ENCODE data around the gene LEFTY1.

LEFTY1 gene

DNA sequence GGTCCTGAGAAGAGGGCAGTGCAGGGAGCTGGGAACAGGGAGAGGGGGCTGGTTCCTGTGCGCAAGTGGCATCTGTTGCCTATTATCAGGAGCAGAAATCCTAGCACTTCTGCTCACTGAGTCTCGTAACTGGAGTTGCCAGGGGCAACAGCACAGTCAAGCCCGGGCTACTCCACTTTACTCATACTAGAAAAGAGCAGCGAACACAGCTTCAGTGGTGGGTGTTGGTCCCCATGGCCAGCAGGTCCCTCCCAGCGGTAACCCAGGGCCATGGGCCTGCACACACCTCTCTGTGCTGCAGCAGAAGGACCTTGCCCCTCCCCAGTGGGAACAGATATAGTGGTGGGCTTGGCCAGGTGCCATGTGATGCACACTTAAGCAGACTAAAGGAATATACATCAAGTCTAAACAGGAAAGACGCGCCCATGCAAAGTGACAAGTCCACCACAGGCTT is 26.6 kb upstream of the LEFTY1 start:
- no peak for DNase-seq (ENCODE audit: low read depth)

DNA sequence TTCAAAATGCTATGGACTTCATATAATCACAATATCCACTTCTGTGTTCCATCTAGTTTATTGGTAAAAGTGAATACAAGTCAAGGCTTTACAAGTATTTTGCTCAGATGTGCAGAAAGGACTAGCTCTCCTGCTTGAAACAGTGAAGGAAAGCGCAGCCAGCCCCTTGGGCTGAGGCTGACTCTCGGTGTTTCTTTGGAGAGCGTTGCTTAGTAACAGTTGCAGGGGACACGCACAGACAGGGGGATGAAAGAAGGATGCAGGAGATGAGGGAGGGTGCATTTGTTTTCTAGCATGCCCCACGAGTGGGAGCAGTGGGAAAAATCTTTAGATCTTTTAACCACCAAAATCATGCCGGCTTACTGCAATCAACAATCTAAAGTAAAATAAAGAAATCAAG is 26.0 kb upstream of the LEFTY1 start:
- DNase-seq (ENCODE audit: low read depth) = no peak

DNA sequence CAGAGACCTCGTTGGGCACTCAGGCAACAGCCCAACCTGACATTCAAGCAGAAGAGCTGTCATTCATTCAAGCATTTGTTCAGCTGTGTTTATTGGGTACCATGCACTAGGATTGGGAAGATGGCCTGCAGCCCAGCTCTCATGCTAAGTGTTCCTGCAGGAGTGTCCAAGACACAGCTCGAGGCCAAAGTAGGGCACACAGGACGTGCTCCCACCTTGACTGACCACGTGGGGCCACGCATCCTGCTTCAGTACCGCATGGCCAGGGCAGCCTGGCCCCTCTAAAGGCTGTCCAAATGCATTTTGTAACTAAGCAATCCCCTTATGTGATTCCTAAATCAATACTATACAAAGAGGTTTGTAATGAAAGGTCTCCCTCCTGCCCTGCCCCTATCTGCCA is 25.4 kb upstream of the LEFTY1 start:
- no peak for DNase-seq (ENCODE audit: low read depth)

DNA sequence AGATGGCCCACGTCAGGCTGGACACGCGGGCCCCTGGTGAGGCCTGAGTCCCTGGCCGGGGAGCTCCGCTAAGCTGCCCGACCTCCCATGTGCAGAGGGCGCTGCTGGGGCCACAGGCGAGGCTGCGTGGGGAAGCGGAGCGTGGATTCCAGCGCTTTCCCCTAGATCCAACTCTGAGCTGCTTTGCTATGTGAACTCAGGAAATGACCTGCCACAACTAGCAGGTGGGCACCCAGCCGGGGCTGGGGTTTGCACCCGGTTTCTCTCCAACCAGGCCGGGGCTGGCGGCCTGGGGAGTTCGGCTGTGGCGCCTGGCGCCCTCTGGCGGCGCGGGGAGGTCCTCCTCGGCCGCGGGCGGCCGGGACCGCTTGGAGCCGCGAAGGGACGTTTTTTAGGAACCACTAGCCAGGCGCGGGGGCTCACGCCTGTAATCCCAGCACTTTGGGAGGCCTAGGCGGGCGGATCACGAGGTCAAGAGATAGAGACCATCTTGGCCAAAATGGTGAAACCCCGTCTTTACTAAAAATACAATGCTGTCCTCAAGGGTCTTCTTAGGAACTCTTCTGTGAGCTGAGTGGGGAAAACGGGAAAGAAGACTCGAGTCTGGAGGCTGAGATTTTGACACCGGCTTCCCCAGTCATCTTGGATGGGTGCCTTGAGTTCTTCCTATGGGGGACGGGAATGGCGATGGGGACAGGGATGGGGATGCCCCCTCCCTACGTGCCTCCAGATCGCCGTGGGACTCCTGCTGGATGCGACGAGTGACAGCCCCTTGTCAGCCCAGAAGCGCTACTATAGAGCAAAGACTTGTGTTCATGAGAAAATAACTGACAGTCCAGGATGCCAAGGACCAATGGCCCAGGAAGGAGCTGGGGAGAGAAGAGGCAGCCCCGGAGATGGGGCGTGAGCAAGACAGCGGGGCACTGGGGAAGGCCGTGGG is 22.5 kb upstream of the LEFTY1 start:
- no peak for DNase-seq (ENCODE audit: low read depth)

DNA sequence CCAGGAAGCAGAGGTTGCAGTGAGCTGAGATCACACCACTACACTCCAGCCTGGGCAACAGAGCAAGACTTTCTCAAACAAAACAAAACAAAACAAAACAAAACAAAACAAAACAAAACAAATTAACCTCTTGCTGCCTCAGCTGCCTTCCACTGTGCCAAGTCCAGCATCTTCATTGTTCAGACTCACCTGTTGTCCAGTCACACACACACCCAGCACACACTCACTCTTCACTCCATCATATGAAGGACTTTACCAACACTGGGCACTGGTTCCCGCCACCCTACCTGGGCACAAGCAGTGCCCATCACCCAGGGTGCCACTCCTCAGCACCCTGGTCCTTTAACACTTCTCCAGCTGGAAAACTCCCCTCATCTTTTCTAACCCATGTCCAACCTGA is 20.5 kb upstream of the LEFTY1 start:
- no peak for DNase-seq (ENCODE audit: low read depth)

DNA sequence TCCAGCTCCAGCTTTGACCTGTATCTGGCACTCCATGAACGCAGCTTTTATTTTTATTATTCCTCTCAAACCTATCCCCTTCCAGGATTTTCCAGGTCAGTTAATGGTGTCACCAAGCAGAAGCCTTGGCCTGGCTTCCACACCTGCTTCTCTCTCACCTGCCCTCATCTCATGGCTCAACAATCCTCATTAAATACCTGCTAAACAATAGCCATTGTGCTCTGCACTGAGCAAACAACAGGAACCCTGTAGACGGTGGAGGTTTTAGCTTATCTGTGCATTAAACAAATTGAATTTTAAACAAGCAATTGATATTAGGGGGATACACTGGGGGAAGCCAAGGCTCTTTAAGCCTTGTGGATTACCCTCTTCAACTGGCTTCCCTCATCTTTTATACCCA is 19.8 kb upstream of the LEFTY1 start:
- no peak for DNase-seq (ENCODE audit: low read depth)

DNA sequence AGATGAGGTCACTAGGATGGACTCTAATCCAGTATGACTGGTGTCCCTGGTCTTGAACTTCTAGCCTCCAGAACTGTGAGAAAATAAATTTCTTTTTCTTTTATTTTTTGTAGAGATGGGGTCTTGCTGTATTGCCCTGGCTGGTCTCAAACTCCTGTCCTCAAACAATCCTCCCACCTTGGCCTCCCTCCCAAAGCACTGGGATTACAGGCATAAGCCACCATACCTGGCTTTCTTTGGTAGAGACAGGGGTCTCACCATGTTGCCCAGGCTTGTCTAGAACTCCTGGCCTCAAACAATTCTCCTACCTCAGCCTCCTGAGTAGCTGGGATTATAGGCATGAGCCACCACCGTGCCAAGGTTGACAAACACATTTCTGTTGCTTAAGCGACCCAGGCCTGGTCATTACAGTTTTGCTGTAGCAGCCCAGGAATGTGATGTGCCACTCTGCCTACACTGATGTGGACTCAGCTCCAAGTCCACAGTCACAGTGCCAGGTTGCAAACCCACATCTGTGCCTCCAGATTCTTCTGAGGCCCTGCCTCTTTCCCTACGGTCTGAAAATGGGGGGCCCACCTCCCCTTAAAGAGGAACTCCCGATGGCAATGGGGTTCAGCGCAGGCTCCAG is 19.2 kb upstream of the LEFTY1 start:
- no peak for DNase-seq (ENCODE audit: low read depth)

DNA sequence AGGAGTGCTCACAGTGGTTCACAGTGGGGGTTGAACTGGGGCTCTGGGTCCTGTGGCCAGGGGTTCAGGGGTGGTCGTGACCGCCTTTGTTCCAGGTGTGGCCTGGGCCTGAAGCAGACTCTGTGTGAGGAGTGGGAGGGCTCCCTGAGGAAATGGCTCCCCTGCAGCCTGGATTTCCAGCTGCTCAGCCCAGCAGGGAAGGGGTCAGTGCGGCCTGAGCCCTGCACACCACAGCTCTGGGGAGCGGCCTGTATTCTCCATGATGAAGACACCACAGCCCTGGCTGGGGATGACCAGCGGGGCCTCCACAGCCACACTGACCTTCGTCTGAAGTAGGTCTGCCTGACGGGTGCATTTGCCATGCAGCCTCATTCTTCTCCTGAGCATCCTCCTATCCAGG is 18.4 kb upstream of the LEFTY1 start:
- DNase-seq (ENCODE audit: low read depth) = no peak

DNA sequence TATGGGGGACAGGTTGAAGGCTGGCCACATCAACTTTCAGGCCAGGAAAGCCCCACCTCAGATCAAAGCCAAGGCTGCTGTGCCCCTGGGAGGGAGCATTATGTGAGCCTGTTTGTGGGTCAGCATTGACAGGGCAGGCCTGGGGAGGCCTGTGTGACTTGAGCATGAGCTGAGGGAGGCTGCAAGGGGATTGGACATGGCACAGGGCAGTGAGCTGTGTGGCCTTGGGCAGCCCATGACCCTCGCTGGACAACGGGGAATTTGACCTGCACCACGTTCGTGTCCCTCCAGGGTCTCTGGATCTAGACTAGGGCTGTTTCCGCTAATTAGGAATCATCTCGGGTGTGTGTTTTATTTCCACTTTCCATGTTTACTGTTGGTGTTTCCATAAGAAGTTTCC is 17.5 kb upstream of the LEFTY1 start:
- DNase-seq (ENCODE audit: low read depth) = no peak

DNA sequence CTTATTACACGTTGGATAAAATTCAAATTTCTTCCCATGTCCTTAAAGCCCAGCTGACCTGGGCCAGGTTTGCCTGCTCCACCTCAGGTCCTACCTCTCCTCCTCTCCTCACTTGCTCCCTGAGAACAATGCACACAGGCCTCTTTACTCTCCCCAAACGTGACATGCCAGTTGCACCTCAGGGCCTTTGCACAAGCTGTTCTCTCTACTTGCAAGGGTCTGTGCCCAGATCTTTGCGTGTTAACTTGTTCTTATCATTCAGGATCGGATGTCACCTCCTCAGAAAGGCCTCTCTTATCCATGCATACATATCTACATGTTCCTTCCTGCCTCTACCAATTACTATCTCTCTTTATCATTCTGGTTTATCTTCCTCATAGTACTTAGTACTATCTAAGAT is 14.7 kb upstream of the LEFTY1 start:
- no peak for DNase-seq (ENCODE audit: low read depth)

DNA sequence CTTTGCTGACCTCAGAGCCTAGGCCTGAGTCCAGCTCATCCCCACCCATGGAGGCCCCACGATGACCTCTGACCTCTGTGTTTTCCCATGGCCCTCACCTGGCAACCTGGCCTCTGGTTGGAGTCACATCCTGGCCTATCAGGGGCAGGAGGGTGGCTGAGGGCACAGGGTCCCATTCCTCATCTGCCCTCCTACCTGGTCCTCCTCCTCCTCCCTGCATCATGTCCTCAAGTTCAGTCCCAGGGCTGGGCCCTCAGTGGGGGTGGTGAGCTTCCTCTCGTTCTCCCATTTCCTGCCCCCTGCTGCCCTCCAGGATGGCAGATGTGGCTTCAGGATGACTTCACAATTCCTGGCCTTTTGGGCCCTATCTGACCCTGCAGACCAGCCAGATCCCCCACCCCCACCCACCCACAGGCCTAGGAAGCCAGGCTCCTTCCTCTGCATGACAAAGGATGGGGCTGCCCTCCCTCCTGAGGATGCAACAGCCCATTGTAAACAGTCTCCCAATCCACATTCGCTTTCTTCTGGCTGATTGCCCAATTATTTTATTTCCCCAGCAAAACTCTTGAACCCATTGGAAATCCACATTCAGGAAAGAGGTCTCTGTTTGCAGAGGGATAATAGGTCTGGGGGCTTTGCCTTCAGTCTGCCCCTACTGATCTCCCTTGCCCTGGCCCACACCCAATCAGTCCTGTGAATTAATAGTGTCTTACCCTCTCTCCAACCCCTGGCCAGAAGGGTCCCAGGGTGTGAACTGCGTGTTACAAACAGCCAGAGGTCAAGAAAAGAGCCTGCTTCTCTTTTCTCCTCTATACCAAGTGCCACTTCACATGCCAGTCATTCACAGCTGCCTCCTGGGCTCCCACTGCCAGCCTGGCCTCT is 10.3 kb upstream of the LEFTY1 start:
- no peak for DNase-seq (ENCODE audit: low read depth)

DNA sequence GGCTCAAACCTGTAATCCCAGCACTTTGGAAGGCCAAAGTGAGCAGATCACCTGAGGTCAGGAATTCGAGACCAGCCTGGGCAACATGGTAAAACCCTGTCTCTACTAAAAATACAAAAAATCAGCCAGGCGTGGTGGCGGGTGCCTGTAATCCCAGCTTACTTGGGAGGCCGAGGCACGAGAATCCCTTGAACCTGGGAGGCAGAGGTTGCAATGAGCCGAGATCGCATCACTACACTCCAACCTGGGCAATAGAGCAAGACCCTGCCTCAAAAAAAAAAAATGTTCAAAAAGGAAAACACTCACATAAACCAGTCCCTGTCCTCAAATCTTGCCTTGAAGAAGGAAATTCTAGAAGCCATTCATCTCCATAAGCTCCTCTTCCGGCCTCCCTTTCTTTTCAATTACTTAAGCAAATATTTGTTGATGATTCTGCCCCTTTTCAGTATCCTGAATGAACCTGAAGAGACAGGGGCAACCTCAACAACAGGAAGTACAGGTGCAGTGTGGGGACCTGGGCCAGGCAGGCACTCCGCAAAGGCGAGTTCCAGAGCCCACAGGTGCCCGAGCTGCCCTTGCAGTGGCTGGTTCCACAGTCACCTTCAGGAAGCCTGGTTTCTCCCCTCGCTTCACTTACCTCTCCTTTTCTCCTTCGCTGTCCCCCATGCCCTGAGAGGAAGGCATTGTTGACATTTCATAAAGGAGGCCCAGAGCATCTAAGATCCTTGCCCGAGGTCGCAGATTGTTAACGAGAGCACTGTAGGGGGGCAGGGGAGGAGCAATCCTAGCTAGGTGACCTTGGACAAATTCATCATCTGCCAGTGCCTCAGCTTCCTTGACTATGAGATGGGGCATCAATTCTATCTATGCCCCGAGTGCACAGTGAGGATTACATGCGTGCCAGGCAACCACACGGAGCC is 8.9 kb upstream of the LEFTY1 start:
- DNase-seq (ENCODE audit: low read depth) = no peak

DNA sequence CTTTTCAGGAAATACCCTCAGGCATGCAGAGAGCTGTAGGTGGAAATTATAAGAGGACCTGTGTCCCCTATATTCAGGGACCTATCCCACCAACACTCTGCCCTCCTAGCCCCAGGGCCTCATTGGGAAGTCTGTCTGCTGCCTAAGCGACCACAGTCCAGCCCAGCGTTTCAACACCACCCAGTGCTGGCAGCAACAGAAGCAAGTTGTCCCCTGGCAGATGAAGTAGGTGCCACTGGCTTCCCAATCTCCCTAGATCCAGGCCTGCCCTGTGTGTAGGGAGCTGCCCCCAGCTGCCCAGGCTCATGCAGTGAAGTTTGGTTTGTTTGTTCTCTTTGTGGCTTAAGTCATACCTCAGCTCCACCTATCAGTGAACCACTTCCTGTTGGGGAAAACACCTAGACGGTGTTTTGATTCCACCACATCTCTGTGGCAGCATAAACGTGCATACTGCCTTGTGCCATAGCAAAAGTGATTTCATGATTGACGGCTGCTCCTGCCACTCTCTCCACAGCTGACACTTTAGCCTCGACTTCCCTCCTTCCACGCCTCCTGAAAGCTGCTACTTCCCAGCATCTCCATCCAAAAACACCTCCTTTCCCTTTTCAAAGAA is 8.1 kb upstream of the LEFTY1 start:
- no peak for DNase-seq (ENCODE audit: low read depth)

DNA sequence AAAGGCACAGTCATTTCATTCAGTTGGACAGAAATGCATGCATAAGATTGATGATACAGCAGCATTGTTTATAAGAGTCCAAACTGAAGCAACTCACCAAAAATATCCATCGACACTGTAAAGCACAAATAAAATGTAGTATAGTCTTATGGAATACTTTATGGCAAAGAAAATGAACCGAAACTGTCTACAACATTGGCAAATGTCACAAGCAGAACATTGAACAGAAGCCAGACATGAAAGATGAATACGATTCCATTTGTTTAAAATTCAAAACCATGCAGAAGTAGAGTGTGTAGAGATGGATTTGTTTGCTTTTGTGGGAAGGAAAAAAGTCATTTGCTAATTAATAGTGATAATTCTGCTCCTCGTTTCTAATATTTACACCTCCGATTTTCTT is 7.5 kb upstream of the LEFTY1 start:
- DNase-seq (ENCODE audit: low read depth) = no peak

DNA sequence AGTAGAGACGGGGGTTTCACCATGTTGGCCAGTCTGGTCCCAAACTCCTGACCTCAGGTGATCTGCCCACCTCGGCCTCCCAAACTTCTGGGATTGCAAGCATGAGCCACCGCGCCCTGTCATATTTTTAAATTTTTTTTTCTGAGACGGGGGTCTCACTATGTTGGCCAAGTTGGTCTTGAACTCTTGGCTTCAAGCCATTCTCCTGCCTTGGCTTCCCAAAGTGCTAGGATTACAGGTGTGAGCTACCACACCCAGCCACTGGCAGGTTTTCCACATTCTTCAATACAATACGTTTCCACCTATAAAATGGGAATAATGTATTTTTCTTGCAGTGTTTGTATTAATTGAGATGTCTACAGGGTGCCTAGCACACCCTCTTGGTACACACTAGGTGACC is 3.4 kb upstream of the LEFTY1 start:
- DNase-seq (ENCODE audit: low read depth) = no peak

DNA sequence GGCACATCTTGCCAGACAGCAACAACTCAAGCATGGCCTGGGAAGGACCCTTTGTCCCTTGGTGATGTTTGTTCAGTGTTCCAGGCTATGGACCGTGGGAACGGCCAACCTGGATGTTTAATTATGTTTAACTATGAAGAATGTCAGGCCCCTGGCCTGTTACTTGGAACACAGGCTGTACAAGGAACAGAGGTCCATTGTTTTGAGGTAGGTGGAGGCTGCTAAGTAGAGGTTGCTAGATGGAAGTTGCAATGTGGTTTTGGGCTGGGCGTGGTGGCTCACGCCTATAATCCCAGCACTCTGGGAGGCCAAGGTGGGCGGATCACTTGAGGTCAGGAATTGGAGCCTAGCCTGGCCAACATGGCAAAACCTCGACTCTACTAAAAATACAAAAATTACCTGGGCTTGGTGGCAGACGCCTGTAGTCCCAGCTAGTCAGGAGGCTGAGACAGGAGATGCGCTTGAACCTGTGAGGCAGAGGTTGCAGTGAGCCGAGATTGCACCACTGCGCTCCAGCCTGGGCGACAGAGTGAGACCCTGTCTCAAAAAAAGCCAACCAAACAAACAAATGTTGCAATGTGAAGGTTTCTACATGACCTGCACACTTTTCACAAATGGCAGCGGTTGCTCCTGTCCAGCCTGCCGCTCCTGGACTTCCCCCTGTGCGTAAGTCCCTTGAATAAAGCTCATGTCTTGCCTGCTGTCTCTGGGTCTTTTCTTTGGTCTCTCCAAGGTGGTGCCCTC is 2.5 kb upstream of the LEFTY1 start:
- no peak for DNase-seq (ENCODE audit: low read depth)

DNA sequence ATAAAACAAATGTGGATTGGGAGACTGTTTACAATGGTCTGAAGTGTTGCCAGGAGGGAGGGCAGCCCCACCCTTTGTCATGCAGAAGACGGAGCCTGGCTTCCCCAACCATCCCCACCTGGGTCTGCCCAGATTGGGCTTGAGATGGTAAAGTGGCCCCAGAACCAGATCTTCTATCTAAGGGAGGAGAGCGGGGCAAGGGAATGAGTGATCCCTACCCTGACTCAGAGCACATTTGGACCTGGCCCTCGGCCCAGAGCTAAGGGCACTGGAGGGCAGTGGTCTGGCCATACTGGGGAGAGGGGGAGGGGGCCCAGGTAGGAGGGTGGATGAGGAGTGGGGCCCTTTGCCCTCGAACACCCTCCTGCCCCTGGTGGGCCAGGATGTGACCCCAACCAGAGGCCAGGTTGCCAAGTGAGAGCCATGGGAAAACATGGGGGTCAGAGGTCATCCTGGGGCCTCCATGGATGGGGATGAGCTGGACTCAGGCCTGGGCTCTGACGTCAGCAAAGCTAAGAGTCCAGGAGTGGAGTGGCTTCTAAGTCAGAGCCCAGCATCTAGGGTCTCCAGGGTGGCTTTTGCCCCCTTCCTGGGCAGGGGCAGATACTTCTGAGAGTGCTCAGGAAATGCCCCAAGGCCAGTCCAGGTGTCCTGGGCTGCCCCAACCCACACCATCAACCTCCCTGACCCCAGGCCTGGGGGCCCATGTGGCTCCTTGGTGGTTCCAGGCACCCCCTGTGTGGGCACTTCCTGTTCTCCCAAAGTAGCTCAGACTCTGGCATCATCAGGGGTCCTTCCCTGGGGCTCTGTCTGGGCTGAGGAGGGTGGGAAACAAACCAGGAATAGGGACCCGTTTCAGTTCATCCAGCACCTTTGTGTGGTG is 1.6 kb upstream of the LEFTY1 start:
- DNase-seq (ENCODE audit: low read depth) = no peak

DNA sequence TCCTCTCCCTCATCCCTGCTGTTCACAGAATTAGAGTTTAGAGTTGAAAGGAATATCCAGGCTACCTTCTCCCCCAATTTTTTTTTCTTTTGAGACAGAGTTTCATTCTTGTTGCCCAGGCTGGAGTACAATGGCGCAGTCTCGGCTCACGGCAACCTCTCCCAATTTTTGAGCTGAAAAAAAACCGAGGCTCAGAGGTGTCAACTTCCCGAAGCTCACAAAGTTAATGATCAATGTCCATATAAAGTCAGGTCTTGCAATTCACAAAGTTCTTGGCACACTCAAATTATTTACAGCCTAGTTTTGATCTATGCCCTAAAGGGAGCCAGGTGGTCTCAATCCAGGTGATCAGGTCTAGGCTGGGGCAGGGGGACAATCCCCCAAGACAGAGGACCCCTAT is 797 bp upstream of the LEFTY1 start:
- no peak for DNase-seq (ENCODE audit: low read depth)

DNA sequence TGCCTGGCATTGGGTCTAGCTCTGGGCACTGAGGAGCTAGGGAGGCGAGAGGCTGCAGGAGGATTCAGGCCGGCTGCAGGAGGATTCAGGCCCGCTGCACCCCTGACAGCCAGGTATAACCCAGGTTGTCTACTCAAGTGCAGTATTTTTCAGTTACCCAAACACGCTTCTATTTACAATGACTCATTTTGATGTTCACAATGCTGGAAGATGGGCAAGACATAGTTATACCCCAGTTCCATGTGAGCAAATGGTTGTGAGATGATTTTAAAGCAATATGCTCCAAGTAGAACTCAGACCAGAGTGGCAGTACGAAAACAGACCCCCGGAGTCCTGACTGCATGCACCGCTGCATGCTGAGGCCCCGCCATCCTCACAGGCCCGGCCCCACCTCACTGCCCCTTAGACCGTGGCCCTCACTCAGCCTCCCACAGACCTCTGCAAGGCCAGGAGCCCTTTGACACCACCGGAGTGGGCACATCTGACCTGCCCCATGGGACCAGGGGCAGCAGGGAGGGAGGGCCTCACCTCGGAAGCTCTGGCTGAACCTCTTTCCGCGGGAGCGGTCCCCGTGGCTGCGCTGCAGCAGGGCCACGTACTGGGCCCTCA is 553 bp downstream of the LEFTY1 start:
- no peak for DNase-seq (ENCODE audit: low read depth)
